GM12873 (cell line): Measurements from ENCODE around the gene TBX15.

Source experiments
- TF ChIP-seq, protein P1 (sequence below): IDR thresholded peaks from 2 replicates; pipeline ENCODE4 v1.5.1; 2012; ENCODE audit warnings: low read depth, mild to moderate bottlenecking, moderate library complexity, low read length, control low read depth; ENCODE audit not compliant: insufficient read depth; ENCODE audit errors: missing control alignments

The TBX15 gene

DNA sequence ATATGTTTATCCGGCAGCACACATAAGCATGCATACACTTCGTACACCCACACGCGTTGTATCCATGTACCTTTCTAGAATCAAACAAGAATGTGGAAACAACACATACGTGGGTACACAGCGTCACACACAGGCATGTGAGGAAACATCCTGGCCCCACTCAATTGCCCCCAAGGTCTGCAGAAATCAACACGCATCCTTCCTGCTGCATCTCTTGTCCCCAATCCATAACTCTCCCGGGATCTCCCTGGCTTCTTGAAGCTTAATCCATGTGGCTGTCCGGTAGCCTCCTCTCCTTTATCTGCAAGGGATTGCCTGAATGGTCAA is 5.5 kb upstream of the TBX15 start:
- TF ChIP-seq, protein P1, sequence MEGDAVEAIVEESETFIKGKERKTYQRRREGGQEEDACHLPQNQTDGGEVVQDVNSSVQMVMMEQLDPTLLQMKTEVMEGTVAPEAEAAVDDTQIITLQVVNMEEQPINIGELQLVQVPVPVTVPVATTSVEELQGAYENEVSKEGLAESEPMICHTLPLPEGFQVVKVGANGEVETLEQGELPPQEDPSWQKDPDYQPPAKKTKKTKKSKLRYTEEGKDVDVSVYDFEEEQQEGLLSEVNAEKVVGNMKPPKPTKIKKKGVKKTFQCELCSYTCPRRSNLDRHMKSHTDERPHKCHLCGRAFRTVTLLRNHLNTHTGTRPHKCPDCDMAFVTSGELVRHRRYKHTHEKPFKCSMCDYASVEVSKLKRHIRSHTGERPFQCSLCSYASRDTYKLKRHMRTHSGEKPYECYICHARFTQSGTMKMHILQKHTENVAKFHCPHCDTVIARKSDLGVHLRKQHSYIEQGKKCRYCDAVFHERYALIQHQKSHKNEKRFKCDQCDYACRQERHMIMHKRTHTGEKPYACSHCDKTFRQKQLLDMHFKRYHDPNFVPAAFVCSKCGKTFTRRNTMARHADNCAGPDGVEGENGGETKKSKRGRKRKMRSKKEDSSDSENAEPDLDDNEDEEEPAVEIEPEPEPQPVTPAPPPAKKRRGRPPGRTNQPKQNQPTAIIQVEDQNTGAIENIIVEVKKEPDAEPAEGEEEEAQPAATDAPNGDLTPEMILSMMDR = peak; percentile 33

DNA sequence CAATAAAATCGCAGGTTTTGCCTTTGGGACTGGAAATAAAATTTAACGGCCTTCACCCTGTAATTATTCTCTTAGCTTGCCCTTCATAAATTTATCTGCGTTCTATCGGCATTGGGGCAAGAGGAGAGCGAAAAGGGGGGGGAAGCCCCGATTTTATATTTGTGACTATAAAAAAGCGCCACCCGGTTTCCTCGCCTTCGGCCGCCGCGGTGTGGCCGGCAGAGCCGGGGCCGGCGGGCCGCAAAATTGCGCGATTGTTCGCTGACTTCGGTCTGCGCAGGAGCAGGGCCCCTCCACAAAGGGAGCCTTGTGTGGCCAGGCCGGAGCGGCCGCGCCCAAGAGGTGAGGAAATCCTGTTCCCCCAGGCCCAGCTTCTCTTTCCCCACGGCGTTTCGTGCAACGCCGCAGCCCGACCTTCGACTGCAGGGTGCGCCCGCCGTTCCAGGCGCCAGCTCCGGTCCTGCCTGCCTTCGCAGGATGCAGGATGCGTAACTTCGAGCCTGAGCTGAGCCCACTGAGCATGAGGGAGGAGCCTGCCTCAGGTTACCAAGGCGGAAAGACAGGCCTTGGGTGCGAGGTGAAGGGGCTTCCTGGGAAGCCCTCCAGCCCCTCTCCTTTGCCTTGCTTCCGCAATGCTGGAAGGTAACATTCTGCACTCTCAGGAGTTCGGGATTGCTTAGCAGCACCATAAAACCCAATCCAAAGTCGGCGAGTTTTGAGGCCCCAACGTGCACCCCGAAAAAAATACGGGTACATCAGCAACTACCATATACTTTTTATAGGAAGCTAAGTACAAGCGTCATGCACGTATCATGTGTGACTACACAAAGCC is 4.9 kb upstream of the TBX15 start:
- TF ChIP-seq, protein P1 = no peak

DNA sequence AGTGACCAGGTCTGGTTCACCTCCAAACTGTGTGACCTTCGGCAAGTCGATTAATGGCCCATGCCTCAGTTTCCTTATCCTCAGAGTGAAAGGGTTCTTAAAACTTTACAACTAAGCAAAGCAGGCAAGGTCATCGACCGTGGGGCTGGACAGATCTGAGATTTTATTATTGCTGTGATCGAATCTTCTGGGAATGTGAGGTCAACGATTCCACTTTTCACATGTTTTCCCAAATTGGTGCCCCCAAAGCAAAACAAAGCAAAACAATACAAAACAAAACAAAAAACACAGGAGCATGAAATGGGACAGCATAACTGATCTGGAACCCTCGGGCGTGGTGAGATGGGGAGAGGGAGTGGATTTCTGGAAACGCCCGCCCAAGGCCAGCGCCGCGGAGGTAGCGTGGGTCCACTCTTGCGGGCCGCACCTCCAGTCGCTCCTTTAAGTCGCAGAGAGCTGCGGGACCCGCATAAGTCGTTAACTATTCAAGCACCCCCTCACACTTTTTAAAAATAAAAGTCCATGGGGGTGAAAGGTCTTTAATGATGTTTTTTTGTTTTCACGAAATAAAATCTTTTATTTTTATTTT is 4.2 kb upstream of the TBX15 start:
- TF ChIP-seq, protein P1 = no peak

DNA sequence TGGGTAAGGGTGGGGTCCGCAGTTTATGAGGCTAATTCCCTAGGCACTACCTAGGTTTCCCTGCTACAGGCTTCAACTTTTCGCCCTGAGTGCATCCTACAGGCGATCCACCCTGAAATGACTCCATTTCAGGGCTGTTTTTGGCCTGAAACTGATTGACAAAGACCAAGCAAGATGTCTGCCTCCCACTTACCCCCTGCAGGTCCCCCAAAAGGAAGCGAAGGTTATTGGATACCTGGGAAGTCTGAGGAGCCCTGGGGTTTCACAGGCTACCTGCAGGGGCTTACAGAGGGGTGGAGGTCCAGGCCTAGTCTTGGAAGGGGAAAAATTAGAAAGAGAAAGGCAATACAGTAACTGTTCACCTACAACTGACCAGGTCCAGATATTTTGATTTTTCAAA is 3.3 kb upstream of the TBX15 start:
- TF ChIP-seq, protein P1 = no peak

DNA sequence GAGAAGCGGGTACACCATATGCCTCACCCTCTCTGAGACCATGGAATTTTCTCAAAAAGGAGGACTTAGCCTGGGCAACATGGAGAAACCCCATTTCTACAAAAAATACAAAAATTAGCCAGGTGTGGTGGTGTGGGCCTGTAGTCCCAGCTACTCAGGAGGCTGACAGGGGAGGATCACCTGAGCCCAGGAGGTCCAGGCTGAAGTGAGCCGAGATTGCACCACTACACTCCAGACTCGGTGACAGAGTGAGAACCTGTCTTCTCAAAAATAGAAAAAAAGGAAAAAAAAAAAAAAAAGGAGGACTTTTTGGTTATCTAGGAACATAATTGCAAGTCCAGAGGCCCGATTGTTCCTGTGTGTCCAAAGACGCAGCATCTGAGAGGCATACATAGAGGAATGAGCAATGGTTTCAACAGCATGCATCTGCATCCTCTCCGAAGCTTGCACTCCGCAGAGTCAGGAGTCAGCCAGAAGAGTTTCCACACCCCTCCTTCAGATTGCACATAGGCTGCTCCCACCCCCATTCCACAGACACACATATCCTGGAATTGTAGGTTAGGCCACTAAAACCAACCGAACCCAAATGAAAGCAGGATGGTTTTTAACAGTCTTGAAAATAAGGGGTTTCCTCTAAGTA is 2.5 kb upstream of the TBX15 start:
- TF ChIP-seq, protein P1 = no peak

DNA sequence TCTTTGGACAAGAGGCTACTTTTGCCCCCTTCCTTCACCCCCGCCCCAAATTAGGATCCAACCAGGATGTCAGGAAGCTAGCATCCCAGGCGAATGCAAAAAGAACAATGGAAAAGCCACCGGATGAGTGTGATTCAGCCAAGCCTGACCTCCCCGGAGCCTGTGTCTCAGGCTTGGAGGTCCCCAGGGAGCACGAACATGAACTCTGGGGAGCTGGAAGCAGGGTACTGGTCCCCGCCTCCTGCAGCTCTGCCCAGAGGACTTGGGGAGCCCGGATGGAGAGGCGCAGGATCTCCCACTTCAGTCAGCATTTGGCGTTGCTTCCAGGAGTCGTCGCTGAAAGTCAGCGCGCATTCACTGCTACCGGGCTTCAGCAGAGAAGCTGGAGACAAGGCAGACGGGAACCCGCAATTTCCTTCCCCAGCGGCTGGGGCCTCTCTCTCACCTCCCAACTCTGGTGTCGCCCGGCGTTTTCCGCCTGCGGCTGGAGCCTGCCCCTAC is 1.8 kb upstream of the TBX15 start:
- TF ChIP-seq, protein P1 = no peak
